Measurements from ENCODE around the gene LRTM2. TPM values are rescaled to one million over a fixed set of nuclear protein-coding genes. Genes with fewer than 3 reads are reported as not detected.

The LRTM2 gene
- total RNA-seq, 6 experiments from 2014 or later, result not detected

DNA sequence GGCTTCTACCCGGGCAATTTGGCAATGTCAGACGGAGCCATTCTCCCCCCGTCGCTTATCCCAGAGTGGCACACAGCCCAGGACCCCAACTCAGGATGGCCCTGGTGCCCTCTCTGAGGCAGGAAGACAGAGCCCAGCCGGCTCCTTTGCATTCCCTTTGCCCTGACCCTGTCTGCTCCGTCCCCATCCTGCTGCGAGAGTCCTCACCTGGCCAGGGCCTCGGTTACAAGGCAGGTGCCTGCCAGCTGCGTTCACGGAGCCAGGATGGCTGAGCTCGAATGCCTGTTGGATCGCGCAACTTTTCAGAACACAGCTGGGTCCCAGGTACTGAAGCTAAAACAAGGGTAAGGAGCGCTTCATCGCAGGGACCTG lies 18.6 kb downstream of the LRTM2 start:
- H3K36me3 Mint-ChIP-seq (ENCODE audit: low read depth), result no peaks in the 10 kb centered on the region
- H3K4me1 Mint-ChIP-seq (ENCODE audit: low read depth), result peaks cover 11% of the 10 kb centered on the region
- no peak overlapping the region for H3K4me3 Mint-ChIP-seq
- no peak for TF ChIP-seq CTCF (IDR thresholded peaks at IDR 0.05)
- H3K27me3 Mint-ChIP-seq (ENCODE audit: insufficient read depth), result peaks cover 49% of the 10 kb centered on the region
- no peaks in the 10 kb centered on the region for H3K9me3 Mint-ChIP-seq
- no peak for DNase-seq
- H3K27ac Mint-ChIP-seq, result no peak overlapping the region

DNA sequence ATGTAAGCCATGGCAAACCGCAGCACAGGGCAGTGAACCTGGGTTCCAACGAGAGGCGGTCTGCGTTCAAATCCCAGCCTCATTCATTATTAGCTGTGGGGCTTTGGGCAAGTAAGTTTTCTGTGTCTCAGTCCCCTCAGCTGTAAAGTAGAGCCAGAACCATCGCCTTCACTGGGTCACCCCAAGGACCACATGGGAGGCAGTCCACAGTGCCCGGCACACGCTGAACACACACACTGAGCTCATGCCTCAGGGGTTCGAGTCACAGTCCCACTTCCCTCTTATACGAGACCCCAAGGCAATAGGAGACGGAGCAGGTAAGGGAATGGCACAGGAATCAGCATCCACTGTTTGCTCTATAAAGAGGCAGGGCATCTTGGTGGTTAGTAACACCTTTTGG lies 19.1 kb downstream of the LRTM2 start:
- no peak for DNase-seq
- Mint-ChIP-seq H3K4me1 (ENCODE audit: low read depth) (peaks cover 11% of the 10 kb centered on the region), H3K27ac (no peak overlapping the region), H3K27me3 (ENCODE audit: insufficient read depth) (peaks cover 50% of the 10 kb centered on the region), H3K9me3 (no peaks in the 10 kb centered on the region), H3K4me3 (no peak overlapping the region), H3K36me3 (ENCODE audit: low read depth) (no peaks in the 10 kb centered on the region)
- TF ChIP-seq CTCF (IDR thresholded peaks at IDR 0.05), result no peak

GRCh38 chr12:1839956-1840951 lies 19.9 kb downstream of the LRTM2 start:
- H3K27me3 Mint-ChIP-seq (ENCODE audit: insufficient read depth), result peaks cover 48% of the 10 kb centered on the region
- H3K9me3 Mint-ChIP-seq, result no peaks in the 10 kb centered on the region
- no peaks in the 10 kb centered on the region for H3K36me3 Mint-ChIP-seq (ENCODE audit: low read depth)
- no peak overlapping the region for H3K27ac Mint-ChIP-seq
- H3K4me1 Mint-ChIP-seq (ENCODE audit: low read depth), result peaks cover 11% of the 10 kb centered on the region
- no peak for DNase-seq
- no peak overlapping the region for H3K4me3 Mint-ChIP-seq
- TF ChIP-seq CTCF (IDR thresholded peaks at IDR 0.05), result no peak

DNA sequence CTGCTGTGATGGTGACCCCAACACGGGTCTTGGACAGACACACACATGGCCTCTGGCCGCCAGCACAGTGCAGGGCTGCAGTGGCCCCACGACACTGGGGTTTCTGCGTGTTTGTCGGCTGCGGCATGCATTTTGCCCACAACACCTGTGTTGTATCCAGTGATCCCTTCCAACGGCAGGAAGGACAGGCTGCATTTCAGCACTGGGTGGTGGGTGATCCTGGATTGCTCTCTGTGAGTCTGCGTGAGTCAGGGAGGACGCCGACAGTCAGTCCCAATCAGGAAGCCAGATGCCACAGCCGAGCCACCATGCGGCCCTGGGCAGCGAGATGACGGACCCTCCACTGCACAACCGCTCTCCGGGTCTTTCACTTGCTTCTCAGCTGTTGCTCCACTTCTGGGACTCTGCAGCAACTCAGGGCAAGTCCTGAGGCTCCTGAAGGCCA lies 20.6 kb downstream of the LRTM2 start:
- no peaks in the 10 kb centered on the region for H3K9me3 Mint-ChIP-seq
- no peak overlapping the region for H3K27ac Mint-ChIP-seq
- no peaks in the 10 kb centered on the region for H3K36me3 Mint-ChIP-seq (ENCODE audit: low read depth)
- no peak for TF ChIP-seq CTCF (IDR thresholded peaks at IDR 0.05)
- H3K4me1 Mint-ChIP-seq (ENCODE audit: low read depth), result peaks cover 11% of the 10 kb centered on the region
- no peak overlapping the region for H3K4me3 Mint-ChIP-seq
- H3K27me3 Mint-ChIP-seq (ENCODE audit: insufficient read depth), result peaks cover 50% of the 10 kb centered on the region
- DNase-seq, result no peak

DNA sequence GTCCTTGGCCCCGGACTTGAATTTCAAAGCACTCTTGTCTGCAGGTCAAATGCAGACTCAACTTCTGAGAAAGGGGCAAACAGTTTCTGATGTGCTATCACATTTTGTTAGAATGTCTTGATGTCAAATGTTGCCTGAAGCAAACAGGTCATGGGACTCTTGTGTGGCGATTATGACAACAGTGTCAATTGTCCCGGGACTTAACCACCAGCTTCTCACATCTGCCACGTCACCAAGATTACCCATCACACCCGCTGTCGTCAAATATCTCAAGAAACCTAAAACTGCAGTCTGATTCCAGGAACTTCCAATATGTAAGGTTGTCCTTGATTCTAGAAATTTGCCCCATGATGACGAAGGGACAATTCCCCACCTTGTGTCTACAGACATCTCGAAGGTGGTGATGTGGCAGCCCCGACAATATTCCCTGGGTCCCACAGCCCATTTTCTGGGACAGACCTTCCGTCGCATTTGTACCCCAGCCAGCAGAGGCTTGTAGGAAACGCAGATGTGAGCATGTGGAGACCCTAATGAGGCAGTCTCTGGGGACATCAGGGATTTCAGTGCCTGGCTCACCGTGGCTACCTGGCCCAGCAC lies 21.3 kb downstream of the LRTM2 start:
- Mint-ChIP-seq H3K27ac (no peak overlapping the region), H3K9me3 (no peaks in the 10 kb centered on the region), H3K4me1 (ENCODE audit: low read depth) (peaks cover 11% of the 10 kb centered on the region), H3K36me3 (ENCODE audit: low read depth) (no peaks in the 10 kb centered on the region), H3K4me3 (no peak overlapping the region), H3K27me3 (ENCODE audit: insufficient read depth) (peaks cover 54% of the 10 kb centered on the region)
- no peak for TF ChIP-seq CTCF (IDR thresholded peaks at IDR 0.05)
- DNase-seq, result no peak
